ENCODE results near the gene FBLN5.

GRCh38 chr14:91964011-91964410 lies 16.5 kb upstream of the FBLN5 start:
- TF ChIP-seq CTCF (conservative IDR thresholded peaks at IDR 0.05 in 1 of 2, IDR thresholded peaks at IDR 0.05 in 1 of 2; ENCODE audit: low read depth in 1 of 2, low read length in 2 of 2) (no peak), EZH2 (IDR thresholded peaks at IDR 0.05; ENCODE audit: low read length, missing control alignments) (no peak)

Measured in fibroblast of lung (primary cell).